NCI-H1930 (cell line): ENCODE data around the gene MT1X.
"Not testable (repeated sequence)": the region's sequence is repeated elsewhere in the genome, so short reads cannot be mapped to it uniquely, and the experiment has no call there.

Experiments
- DNase-seq, 2 experiments: peaks; one replicate each; lab custom pipeline; 2025; lab: John Stamatoyannopoulos, UW

Gene MT1X

GRCh38 chr16:56710181-56710737 is 28.0 kb downstream of the MT1X start:
- DNase-seq, result no peak

GRCh38 chr16:56711862-56712261 is 29.6 kb downstream of the MT1X start:
- DNase-seq, result no peak

- no peak for DNase-seq
Measured at GRCh38 chr16:56713794-56714193, 31.5 kb downstream of the MT1X start.

- no peak for DNase-seq
Measured at GRCh38 chr16:56715126-56715525, 32.9 kb downstream of the MT1X start.

DNA sequence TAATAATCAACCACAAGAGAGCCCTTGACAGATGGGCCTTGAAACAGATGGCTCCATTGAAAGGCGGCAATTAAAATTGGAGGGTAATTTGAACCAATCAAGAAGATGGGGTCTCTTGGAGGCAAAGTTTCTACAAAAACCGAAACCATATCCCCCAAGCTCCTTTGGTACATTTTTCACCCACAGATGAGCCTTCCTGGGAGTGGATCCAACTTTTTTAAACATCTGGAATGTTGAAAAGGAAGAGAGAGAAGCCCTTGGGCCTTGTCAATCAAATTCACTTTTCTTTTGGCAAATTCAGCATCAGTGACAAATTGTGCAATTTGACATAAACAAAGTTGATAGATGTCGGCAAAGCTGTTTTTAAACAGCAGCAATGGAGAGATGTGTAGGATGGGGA is 34.5 kb downstream of the MT1X start:
- DNase-seq, result no peak

GRCh38 chr16:56717532-56717931 is 35.3 kb downstream of the MT1X start:
- not testable (repeated sequence) for DNase-seq

DNA sequence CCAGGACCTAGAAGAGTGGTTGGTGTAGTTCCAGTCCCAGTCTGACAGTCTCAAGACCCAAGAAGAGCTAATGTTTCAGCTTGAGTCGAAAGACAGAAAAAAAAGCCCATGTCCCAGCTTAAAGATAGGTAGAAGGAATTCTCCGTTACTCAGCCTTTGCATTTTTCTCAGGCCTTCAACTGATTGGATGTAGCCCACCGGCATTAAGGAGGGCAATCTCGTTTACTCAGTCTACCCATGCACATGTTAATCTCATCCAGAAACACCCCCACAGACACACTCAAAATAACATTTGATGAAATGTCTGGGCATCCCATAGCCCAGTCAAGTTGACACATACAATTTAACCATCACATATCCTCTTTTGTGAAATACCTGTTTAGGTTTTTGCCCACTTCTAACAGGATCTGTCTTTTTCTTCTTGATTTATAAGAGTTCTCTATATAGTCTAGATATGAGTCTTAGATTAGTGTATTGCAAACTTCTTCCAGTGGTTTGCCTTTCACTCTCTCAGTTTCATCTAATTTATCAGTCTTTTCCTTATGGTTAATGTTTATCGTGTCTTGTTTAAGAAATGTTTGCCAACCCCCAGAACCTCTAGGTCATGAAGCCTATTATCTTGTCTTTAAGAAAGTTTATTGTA is 40.1 kb downstream of the MT1X start:
- DNase-seq, result no peak

- DNase-seq, result no peak
Measured at GRCh38 chr16:56724191-56724590, 41.9 kb downstream of the MT1X start.

- DNase-seq, result no peak
Measured at GRCh38 chr16:56726283-56726682, 44.0 kb downstream of the MT1X start.

DNA sequence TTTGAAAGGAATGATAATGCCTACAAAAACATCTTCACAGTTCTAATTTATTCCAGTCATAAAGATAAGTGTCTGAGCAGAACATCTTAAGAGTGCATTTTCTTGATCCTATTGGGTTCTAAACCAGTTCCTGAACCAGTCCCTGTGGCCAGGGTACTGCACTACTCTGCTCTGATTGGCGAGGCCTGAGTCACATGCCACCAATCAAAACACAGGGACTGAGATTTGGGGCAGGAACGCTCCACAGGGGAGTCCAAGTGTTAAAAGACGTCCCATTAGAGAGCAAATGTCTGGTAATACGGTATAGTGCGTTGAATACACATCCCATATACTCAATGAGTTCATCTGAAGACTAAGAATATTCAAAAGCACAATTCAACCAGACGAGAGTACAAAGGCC is 44.7 kb downstream of the MT1X start:
- no peak for DNase-seq

- no peak for DNase-seq
Measured at GRCh38 chr16:56728027-56728426, 45.8 kb downstream of the MT1X start.

- DNase-seq, result no peak
Measured at GRCh38 chr16:56728980-56729734, 46.9 kb downstream of the MT1X start.

DNA sequence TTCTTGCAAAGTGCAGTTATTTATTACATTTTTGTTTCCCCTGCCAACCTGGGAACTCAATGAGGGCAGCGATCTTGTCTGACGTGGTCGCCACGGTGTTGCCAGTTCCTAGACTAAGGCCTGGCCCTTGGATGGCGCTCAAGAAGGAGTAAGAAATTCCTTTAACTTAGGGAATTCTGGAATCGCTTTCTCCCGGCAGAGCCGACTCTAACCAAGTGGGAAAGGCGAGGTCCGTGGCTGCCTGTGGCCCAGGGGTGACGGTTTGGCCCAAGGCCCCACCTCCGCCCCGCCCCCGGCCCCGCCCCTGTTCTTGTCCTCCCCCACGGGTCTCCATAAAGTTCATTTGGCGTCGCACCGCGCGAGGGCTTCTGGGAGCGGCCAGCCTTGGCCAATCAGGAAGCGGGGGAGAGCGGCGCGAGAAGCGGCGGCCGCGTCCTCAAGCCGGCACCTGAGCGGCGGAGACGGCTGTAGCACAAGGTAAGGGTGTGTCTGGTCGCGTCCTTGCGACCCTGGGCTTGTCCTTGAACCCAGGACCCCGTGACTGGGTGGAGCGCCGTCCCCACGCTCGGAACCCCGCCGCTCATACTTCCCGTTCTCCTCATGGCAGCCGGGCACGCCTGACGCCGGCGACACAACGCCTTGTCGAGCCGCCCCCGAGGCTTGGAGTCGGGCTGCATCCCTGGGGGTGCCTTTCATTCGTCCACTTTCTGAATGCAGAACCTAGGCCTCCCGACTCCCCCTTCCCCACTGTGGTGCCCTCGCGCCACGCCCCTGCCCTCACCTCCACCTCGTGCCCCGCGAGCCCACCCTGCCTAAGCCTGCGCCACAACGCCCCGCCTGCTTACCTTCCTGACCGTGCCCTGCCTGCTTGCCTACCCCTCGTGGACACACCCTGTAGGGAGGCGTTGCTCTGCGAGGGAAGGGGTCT is 47.7 kb downstream of the MT1X start, which contains the start of gene NUP93:
Gene NUP93, plus strand, starts transcription at position 395 of the 928 bp plus-strand sequence. CDS start 18,119 bp downstream, outside the sequence.
- DNase-seq, result peak; percentile 73 to 79

GRCh38 chr16:56732366-56732765 is 50.1 kb downstream of the MT1X start:
- no peak for DNase-seq

- DNase-seq, result no peak
Measured at GRCh38 chr16:56732832-56733231, 50.6 kb downstream of the MT1X start.
